IMR-90 (cell line): ENCODE results near the gene KRT78. TPM values are rescaled to one million over a fixed set of nuclear protein-coding genes. Genes with fewer than 3 reads are reported as not detected.
A peak's percentile ranks its signal among the peaks of the same experiment; 100 is the strongest.

Experiments used
- ATAC-seq: fragments of 200-7000 bp; cut with Tn5 transposase; 2 replicates; pipeline ENCODE4 v1.9.1; 2020; ENCODE audit warnings: low read depth, mild to moderate bottlenecking, moderate library complexity
- BruUV-seq: library from RNA; stranded (reverse); fragments of 400-500 nt; replicated peaks from 2 replicates; lab custom pipeline; 2021; lab: Mats Ljungman, UMichigan
- CTCF ChIA-PET: fragments of 300-600 bp; formaldehyde crosslinking; extraction: SDS; loops from one replicate; lab custom pipeline; 2021; ENCODE audit warnings: antibody characterized with exemption; lab: Yijun Ruan, JAX
- POLR2A ChIA-PET: fragments of 300-600 bp; sonication (Branson Sonifier 250); formaldehyde crosslinking; loops from one replicate; lab custom pipeline; 2022; ENCODE audit warnings: antibody characterized with exemption; ENCODE audit not compliant: unreplicated experiment; lab: Charles Lee
- DNase-seq: peaks from one replicate; pipeline ENCODE4 v3.0.0; 2013
- H2AFZ ChIP-seq: replicated peaks from 2 replicates; pipeline ENCODE3; 2013; ENCODE audit warnings: low read length, mild to moderate bottlenecking; ENCODE audit not compliant: poor library complexity
- H2AK5ac ChIP-seq: 2 replicates; pipeline ENCODE4 v1.6.1; 2013; ENCODE audit warnings: low read depth, low read length, inconsistent platforms
- H2AK9ac ChIP-seq: replicated peaks from 2 replicates; pipeline ENCODE3; 2013; ENCODE audit warnings: mild to moderate bottlenecking, low read depth, low read length, moderate library complexity; ENCODE audit not compliant: poor library complexity
- H2BK120ac ChIP-seq: 2 replicates; pipeline ENCODE4 v1.6.1; 2013; ENCODE audit warnings: low read depth, low read length, inconsistent platforms
- H2BK15ac ChIP-seq: 3 replicates; pipeline ENCODE4 v1.6.1; 2013; ENCODE audit warnings: low read depth, low read length, inconsistent platforms
- H2BK20ac ChIP-seq: 2 replicates; pipeline ENCODE4 v1.6.1; 2013; ENCODE audit warnings: low read depth, mild to moderate bottlenecking, inconsistent platforms, low read length, moderate library complexity
- H2BK5ac ChIP-seq: 2 replicates; pipeline ENCODE4 v1.6.1; 2013; ENCODE audit warnings: mild to moderate bottlenecking, low read depth, low read length, inconsistent platforms; ENCODE audit not compliant: poor library complexity, severe bottlenecking
- H3K14ac ChIP-seq: replicated peaks from 2 replicates; pipeline ENCODE4 v1.6.1; 2013; ENCODE audit warnings: low read depth, low read length, inconsistent platforms
- H3K18ac ChIP-seq: 2 replicates; pipeline ENCODE4 v1.6.1; 2013; ENCODE audit warnings: low read depth, low read length, control low read depth
- H3K23ac ChIP-seq: 2 replicates; pipeline ENCODE4 v1.6.1; 2013; ENCODE audit warnings: low read depth, low read length, inconsistent platforms
- H3K27ac ChIP-seq: 2 replicates; pipeline ENCODE4 v1.5.1; 2013; ENCODE audit warnings: mild to moderate bottlenecking, control low read depth, low read length; ENCODE audit not compliant: insufficient read depth
- H3K27me3 ChIP-seq: 2 replicates; pipeline ENCODE4 v1.6.1; 2013; ENCODE audit warnings: low read length; ENCODE audit not compliant: control insufficient read depth, insufficient read depth
- H3K36me3 ChIP-seq: 2 replicates; pipeline ENCODE4 v1.6.1; 2013; ENCODE audit warnings: low read length, mixed read lengths; ENCODE audit not compliant: control insufficient read depth, insufficient read depth
- H3K4ac ChIP-seq: 2 replicates; pipeline ENCODE4 v1.6.1; 2013; ENCODE audit warnings: low read depth, low read length, inconsistent platforms
- H3K4me1 ChIP-seq: 2 replicates; pipeline ENCODE4 v1.6.1; 2013; ENCODE audit warnings: low read length, mixed read lengths; ENCODE audit not compliant: control insufficient read depth, insufficient read depth
- H3K4me2 ChIP-seq: 2 replicates; pipeline ENCODE4 v1.6.1; 2013; ENCODE audit warnings: low read depth, mild to moderate bottlenecking, control low read depth, low read length, moderate library complexity
- H3K4me3 ChIP-seq: 2 replicates; pipeline ENCODE4 v1.5.1; 2013; ENCODE audit warnings: low read depth, mild to moderate bottlenecking, control low read depth, low read length, moderate library complexity; ENCODE audit not compliant: insufficient read depth
- H3K56ac ChIP-seq: 2 replicates; pipeline ENCODE4 v1.6.1; 2013; ENCODE audit warnings: low read length, inconsistent platforms; ENCODE audit not compliant: insufficient read depth; ENCODE audit errors: extremely low read depth
- H3K79me1 ChIP-seq, 2 experiments: 2 replicates each; pipeline ENCODE4 v1.6.1; 2013; ENCODE audit warnings: low read length in 2 of 2, inconsistent platforms in 1 of 2, low read depth in 1 of 2
- H3K9ac ChIP-seq: 2 replicates; pipeline ENCODE4 v1.6.1; 2013; ENCODE audit warnings: low read depth, low read length, control low read depth
- H3K9me1 ChIP-seq: 2 replicates; pipeline ENCODE4 v1.6.1; 2013; ENCODE audit warnings: low read length, inconsistent platforms; ENCODE audit not compliant: insufficient read depth
- H3K9me3 ChIP-seq: 2 replicates; pipeline ENCODE4 v1.6.1; 2013; ENCODE audit warnings: low read length; ENCODE audit not compliant: control insufficient read depth, insufficient read depth
- H4K20me1 ChIP-seq: 2 replicates; pipeline ENCODE4 v1.6.1; 2013; ENCODE audit warnings: low read length, inconsistent platforms; ENCODE audit not compliant: insufficient read depth
- H4K5ac ChIP-seq: 2 replicates; pipeline ENCODE4 v1.6.1; 2013; ENCODE audit warnings: mild to moderate bottlenecking, low read depth, low read length, control low read depth
- H4K8ac ChIP-seq, 2 experiments: 2 replicates each; pipeline ENCODE4 v1.6.1; 2013; ENCODE audit warnings: low read depth in 2 of 2, low read length in 2 of 2, control low read depth in 1 of 2, inconsistent platforms in 1 of 2
- H4K91ac ChIP-seq: 2 replicates; pipeline ENCODE4 v1.6.1; 2013; ENCODE audit warnings: low read depth, low read length, inconsistent platforms; ENCODE audit not compliant: insufficient read depth
- BHLHE40 ChIP-seq: fragments of 150-350 bp; IDR thresholded peaks from 2 replicates; pipeline ENCODE4 v1.6.1; 2016; ENCODE audit warnings: mild to moderate bottlenecking, low read depth, low read length
- CEBPB ChIP-seq: IDR thresholded peaks from 2 replicates; pipeline ENCODE4 v1.6.1; 2012; ENCODE audit warnings: low read depth, low read length, improper control_type of control experiment
- CHD1 ChIP-seq: IDR thresholded peaks from 2 replicates; pipeline ENCODE4 v1.6.1; 2012; ENCODE audit warnings: low read depth, low read length, improper control_type of control experiment
- FOS ChIP-seq: fragments of 150-350 bp; IDR thresholded peaks from 2 replicates; pipeline ENCODE4 v1.6.1; 2016; ENCODE audit warnings: low read depth, low read length
- MAFK ChIP-seq: IDR thresholded peaks from 2 replicates; pipeline ENCODE4 v1.6.1; 2012; ENCODE audit warnings: low read depth, low read length, improper control_type of control experiment
- MAZ ChIP-seq: IDR thresholded peaks from 2 replicates; pipeline ENCODE4 v1.6.1; 2012; ENCODE audit warnings: low read depth, mild to moderate bottlenecking, low read length, improper control_type of control experiment, moderate library complexity, borderline replicate concordance
- MXI1 ChIP-seq: IDR thresholded peaks from 2 replicates; pipeline ENCODE4 v1.6.1; 2012; ENCODE audit warnings: low read depth, mild to moderate bottlenecking, low read length, moderate library complexity, borderline replicate concordance
- NFE2L2 ChIP-seq: fragments of 150-350 bp; IDR thresholded peaks from 2 replicates; pipeline ENCODE4 v1.6.1; 2016; ENCODE audit warnings: low read depth, mild to moderate bottlenecking, low read length
- RAD21 ChIP-seq: IDR thresholded peaks from 2 replicates; pipeline ENCODE4 v1.6.1; 2012; ENCODE audit warnings: low read length, improper control_type of control experiment
- RCOR1 ChIP-seq: IDR thresholded peaks from 2 replicates; pipeline ENCODE4 v1.6.1; 2012; ENCODE audit warnings: mild to moderate bottlenecking, low read length, improper control_type of control experiment; ENCODE audit not compliant: insufficient replicate concordance
- RFX5 ChIP-seq: IDR thresholded peaks from 2 replicates; pipeline ENCODE4 v1.8.0; 2012; ENCODE audit warnings: low read depth, mild to moderate bottlenecking, low read length, moderate library complexity
- SMC3 ChIP-seq: fragments of 150-350 bp; IDR thresholded peaks from 2 replicates; pipeline ENCODE4 v1.6.1; 2016; ENCODE audit warnings: low read depth, mild to moderate bottlenecking, antibody characterized with exemption, low read length, moderate library complexity
- WGBS, 2 experiments: methylation state at CpG; one replicate each; pipeline versions ENCODE4 v1.1.5 to v1.1.7; 2013; ENCODE audit warnings: missing lambda C conversion rate in 2 of 2; ENCODE audit not compliant: insufficient read length in 1 of 2; ENCODE audit errors: extremely low coverage in 2 of 2; 5-methylcytosine and 5-hydroxymethylcytosine counted together
- dilution Hi-C: fragments of 300-500 bp; cut with HindIII; formaldehyde crosslinking; loops from one replicate; pipeline ENCODE4 v1.14.3; 2018; ENCODE audit warnings: low sequenced_read_pairs; ENCODE audit not compliant: unreplicated experiment
- in situ Hi-C: fragments of 300-500 bp; cut with MboI; formaldehyde crosslinking; loops from 3 replicates; pipeline ENCODE4 v1.14.3; 2019; ENCODE audit warnings: low sequenced_read_pairs, inconsistent platforms, mixed read lengths
- intact Hi-C: fragments of 100-400 bp; cut with micrococcal nuclease; formaldehyde crosslinking; loops from 2 replicates; pipeline ENCODE4 v1.10.0; 2022
- polyA plus RNA-seq, 3 experiments: library from polyadenylated mRNA; depleted of rRNA; stranded (reverse); fragments of >200 nt; gene quantifications; 2 replicates each; pipeline ENCODE4 v1.2.3, GENCODE V29; 2012; ENCODE audit warnings: low replicate concordance in 1 of 3
- total RNA-seq: library from RNA; depleted of rRNA; stranded (reverse); fragments of >200 nt; gene quantifications from 2 replicates; pipeline ENCODE4 v1.2.3, GENCODE V29; 2012
- TF ChIP-seq, protein P1 (sequence below): conservative IDR thresholded peaks from 2 replicates; pipeline ENCODE4 v1.5.1; 2012; ENCODE audit warnings: mild to moderate bottlenecking, low read depth, low read length, improper control_type of control experiment
- TF ChIP-seq, protein P2 (sequence below): fragments of 150-350 bp; IDR thresholded peaks from 2 replicates; pipeline ENCODE4 v1.6.1; 2017; ENCODE audit warnings: mild to moderate bottlenecking, antibody characterized with exemption, low read length, low read depth

Gene KRT78
- total and polyA plus RNA-seq, 2 of the 4 experiments (the other 2 are of a cell fraction), result not detected

DNA sequence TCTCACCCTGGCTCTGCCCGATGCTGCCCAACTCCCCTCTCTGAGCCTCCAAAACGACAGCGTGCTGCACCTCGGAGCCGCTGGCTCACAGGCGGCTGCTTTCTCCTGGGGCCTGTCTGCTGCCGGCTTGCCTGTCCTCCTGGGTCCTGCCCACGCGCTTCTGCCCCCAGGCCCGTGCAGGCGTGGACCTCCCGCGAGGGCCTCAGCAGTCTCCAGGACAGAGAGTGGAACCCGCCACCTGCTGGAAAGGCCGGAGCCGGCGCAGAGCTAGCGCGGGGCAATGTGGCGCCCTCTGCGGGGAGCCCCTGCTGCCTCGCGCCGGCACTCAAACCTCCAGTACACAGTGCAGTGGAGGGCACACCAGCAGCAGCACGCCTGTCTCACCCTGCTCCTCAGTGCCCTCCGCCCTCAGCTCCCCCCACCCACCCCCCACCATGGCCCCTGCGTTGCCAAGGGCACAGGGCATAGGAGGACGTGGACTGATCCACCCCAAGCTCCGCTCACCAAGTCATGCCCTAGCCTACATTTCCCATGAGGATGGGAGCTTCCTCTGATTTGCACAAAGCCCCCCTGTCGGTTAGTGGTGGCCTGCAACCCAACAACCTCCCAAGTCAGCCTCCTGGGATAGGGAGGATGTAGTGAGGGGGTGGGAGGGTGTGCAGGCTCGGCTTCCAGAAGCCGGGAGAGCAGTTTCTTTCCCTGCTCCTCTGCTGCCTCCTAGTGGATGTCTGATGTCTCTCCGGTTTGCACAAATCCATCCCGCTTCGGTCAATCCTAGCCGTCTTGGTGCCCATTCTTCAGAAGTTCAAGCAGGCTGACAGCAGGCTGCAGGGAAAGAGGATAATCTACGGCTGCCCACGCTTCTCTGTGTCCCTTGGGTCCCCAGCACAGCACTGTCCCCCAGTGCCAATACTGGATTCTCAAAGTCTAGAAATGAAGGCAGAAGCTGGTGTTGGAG is 30.9 kb upstream of the KRT78 start:
- Histone ChIP-seq H3K14ac (no peak overlapping the region), H4K5ac (no peak overlapping the region), H3K9me3 (no peaks in the 10 kb centered on the region), H3K27ac (no peak overlapping the region), H3K4me3 (no peak overlapping the region), H3K36me3 (no peaks in the 10 kb centered on the region), H3K9me1 (peaks cover 10% of the 10 kb centered on the region; the same call in 1 of the 2 replicates), H2AFZ (peak overlapping the region; percentile 84), H3K4me2 (peak overlapping the region; percentile 78), H3K4me1 (peaks cover 3% of the 10 kb centered on the region), H2AK5ac (no peak overlapping the region), H3K4ac (peak overlapping the region; percentile 37; the same call in 1 of the 2 replicates), H3K18ac (no peak overlapping the region), H2AK9ac (peak overlapping the region; percentile 70), H3K56ac (no peak overlapping the region), H4K20me1 (no peaks in the 10 kb centered on the region), H4K91ac (no peak overlapping the region), H3K9ac (no peak overlapping the region; the same call in 1 of the 2 replicates), H2BK5ac (no peak overlapping the region), H4K8ac (peak overlapping the region; percentile 27 to 40; a peak in 2 of 4 replicates), H2BK120ac (no peak overlapping the region), H3K23ac (peak overlapping the region; percentile 41; the same call in 1 of the 2 replicates), H3K79me1 (no peaks in the 10 kb centered on the region), H3K27me3 (no peaks in the 10 kb centered on the region), H2BK15ac (no peak overlapping the region), H2BK20ac (peak overlapping the region; percentile 31; the same call in 1 of the 2 replicates)
- dilution Hi-C loops, result loop anchor here (25.0 kb wide), 1 partner anchor 108 kb away; no protein-coding TSS in a partner anchor
- POLR2A ChIA-PET, result no interaction called here
- intact Hi-C loops, result loop anchor here (1.0 to 10.0 kb wide), 6 partner anchors 296 to 731 kb away; no protein-coding TSS in a partner anchor
- DNase-seq, result peak; percentile 86
- in situ Hi-C loops, result loop anchor here (5.0 kb wide), 3 partner anchors 297 to 732 kb away; no protein-coding TSS in a partner anchor
- no TSS peak for BruUV-seq
- CTCF ChIA-PET, result interaction anchor here (0.6 to 3.4 kb wide), 22 partner anchors 9 to 854 kb away, joined by 3 to 41 read pairs (median 3); no protein-coding TSS in a partner anchor
- WGBS, 2 experiments, result 20% methylated on average over 12 of the region's 38 CpGs; no CpG with 5 or more reads in 1 of the 2 experiments
- ATAC-seq, result peak; percentile 94
- TF ChIP-seq RFX5 (no peak), SMC3 (peak; percentile 89), FOS (no peak), MXI1 (no peak; the same call in 1 of the 2 replicates), CEBPB (no peak), MAFK (no peak), RCOR1 (no peak), RAD21 (peak; percentile 97), NFE2L2 (no peak), MAZ (peak; percentile 50; the same call in 1 of the 2 replicates), CHD1 (peak; percentile 58; the same call in 1 of the 2 replicates), BHLHE40 (peak; percentile 72)
- TF ChIP-seq, protein P1, sequence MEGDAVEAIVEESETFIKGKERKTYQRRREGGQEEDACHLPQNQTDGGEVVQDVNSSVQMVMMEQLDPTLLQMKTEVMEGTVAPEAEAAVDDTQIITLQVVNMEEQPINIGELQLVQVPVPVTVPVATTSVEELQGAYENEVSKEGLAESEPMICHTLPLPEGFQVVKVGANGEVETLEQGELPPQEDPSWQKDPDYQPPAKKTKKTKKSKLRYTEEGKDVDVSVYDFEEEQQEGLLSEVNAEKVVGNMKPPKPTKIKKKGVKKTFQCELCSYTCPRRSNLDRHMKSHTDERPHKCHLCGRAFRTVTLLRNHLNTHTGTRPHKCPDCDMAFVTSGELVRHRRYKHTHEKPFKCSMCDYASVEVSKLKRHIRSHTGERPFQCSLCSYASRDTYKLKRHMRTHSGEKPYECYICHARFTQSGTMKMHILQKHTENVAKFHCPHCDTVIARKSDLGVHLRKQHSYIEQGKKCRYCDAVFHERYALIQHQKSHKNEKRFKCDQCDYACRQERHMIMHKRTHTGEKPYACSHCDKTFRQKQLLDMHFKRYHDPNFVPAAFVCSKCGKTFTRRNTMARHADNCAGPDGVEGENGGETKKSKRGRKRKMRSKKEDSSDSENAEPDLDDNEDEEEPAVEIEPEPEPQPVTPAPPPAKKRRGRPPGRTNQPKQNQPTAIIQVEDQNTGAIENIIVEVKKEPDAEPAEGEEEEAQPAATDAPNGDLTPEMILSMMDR, result peak; percentile 98
- TF ChIP-seq, protein P2, sequence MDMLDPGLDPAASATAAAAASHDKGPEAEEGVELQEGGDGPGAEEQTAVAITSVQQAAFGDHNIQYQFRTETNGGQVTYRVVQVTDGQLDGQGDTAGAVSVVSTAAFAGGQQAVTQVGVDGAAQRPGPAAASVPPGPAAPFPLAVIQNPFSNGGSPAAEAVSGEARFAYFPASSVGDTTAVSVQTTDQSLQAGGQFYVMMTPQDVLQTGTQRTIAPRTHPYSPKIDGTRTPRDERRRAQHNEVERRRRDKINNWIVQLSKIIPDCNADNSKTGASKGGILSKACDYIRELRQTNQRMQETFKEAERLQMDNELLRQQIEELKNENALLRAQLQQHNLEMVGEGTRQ, result no peak
